KMS-11 (cell line): ENCODE measurements around the gene NXPE2.

Source experiments
- H2AFZ ChIP-seq: fragments of 200-600 bp; sonication (generic); 2 replicates; pipeline ENCODE4 v1.6.1; 2016; ENCODE audit warnings: antibody characterized with exemption, mixed run types, low read depth
- H3K27ac ChIP-seq: fragments of 200-600 bp; sonication (generic); 2 replicates; pipeline ENCODE4 v1.6.1; 2016; ENCODE audit warnings: mild to moderate bottlenecking, mixed run types
- H3K27me3 ChIP-seq: fragments of 200-600 bp; sonication (generic); 2 replicates; pipeline ENCODE4 v1.6.1; 2017; ENCODE audit warnings: mild to moderate bottlenecking, low read depth, mixed run types, moderate library complexity; ENCODE audit not compliant: insufficient read depth
- H3K36me3 ChIP-seq: fragments of 200-600 bp; sonication (generic); 2 replicates; pipeline ENCODE4 v1.6.1; 2017; ENCODE audit warnings: mild to moderate bottlenecking, mixed run types; ENCODE audit not compliant: insufficient read depth
- H3K4me1 ChIP-seq: fragments of 200-600 bp; sonication (generic); 2 replicates; pipeline ENCODE4 v1.6.1; 2016; ENCODE audit warnings: mild to moderate bottlenecking, low read depth, mixed run types; ENCODE audit not compliant: poor library complexity, severe bottlenecking
- H3K4me2 ChIP-seq: fragments of 200-600 bp; sonication (generic); 2 replicates; pipeline ENCODE4 v1.7.0; 2016; ENCODE audit warnings: mild to moderate bottlenecking, mixed run types
- H3K4me3 ChIP-seq: fragments of 200-600 bp; sonication (generic); IDR thresholded peaks from 2 replicates; pipeline ENCODE4 v1.6.1; 2017; ENCODE audit warnings: low read depth, low read length, mixed read lengths; ENCODE audit not compliant: insufficient read depth
- H3K79me2 ChIP-seq: fragments of 200-600 bp; sonication (generic); 2 replicates; pipeline ENCODE4 v1.6.1; 2016; ENCODE audit warnings: low read depth, mixed run types; ENCODE audit not compliant: insufficient read depth
- H3K9ac ChIP-seq: fragments of 200-600 bp; sonication (generic); 2 replicates; pipeline ENCODE4 v1.6.1; 2016; ENCODE audit warnings: mild to moderate bottlenecking, mixed run types
- H4K20me1 ChIP-seq: fragments of 200-600 bp; sonication (generic); 2 replicates; pipeline ENCODE4 v1.6.1; 2016; ENCODE audit warnings: mild to moderate bottlenecking, mixed run types; ENCODE audit not compliant: insufficient read depth
- TF ChIP-seq, protein P1 (sequence below): fragments of 200-600 bp; sonication (generic); conservative IDR thresholded peaks from 2 replicates; pipeline ENCODE4 v1.6.1; 2017; ENCODE audit warnings: low read depth, mild to moderate bottlenecking, antibody characterized with exemption, low read length, moderate library complexity, mixed read lengths

The NXPE2 gene

DNA sequence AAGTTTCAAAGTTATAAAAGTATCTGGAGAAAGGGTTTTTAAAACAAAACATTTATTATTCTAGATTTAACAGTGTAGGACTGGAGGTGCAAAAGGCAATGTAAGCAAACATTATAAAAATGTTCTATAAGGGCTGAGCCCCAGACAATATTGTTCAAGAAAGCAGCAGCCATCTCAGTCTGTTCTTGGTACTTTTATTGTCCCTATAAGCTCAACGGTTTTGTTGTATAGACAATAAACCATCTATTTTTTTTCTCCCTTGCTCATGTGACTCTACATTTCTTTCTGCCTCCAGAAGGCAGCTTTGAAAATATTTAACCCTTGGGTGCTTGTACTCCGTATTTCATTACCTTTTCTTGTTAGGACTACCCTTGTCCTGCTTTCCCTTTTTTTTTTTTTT is 25.2 kb upstream of the NXPE2 start:
- Histone ChIP-seq H4K20me1 (no peaks in the 10 kb centered on the region), H3K4me2 (no peak overlapping the region), H3K36me3 (no peaks in the 10 kb centered on the region), H3K4me3 (no peak overlapping the region), H3K27ac (no peak overlapping the region), H3K9ac (no peak overlapping the region), H3K79me2 (no peaks in the 10 kb centered on the region), H3K4me1 (no peaks in the 10 kb centered on the region), H3K27me3 (no peaks in the 10 kb centered on the region), H2AFZ (no peak overlapping the region)
- TF ChIP-seq, protein P1, sequence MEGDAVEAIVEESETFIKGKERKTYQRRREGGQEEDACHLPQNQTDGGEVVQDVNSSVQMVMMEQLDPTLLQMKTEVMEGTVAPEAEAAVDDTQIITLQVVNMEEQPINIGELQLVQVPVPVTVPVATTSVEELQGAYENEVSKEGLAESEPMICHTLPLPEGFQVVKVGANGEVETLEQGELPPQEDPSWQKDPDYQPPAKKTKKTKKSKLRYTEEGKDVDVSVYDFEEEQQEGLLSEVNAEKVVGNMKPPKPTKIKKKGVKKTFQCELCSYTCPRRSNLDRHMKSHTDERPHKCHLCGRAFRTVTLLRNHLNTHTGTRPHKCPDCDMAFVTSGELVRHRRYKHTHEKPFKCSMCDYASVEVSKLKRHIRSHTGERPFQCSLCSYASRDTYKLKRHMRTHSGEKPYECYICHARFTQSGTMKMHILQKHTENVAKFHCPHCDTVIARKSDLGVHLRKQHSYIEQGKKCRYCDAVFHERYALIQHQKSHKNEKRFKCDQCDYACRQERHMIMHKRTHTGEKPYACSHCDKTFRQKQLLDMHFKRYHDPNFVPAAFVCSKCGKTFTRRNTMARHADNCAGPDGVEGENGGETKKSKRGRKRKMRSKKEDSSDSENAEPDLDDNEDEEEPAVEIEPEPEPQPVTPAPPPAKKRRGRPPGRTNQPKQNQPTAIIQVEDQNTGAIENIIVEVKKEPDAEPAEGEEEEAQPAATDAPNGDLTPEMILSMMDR = no peak

DNA sequence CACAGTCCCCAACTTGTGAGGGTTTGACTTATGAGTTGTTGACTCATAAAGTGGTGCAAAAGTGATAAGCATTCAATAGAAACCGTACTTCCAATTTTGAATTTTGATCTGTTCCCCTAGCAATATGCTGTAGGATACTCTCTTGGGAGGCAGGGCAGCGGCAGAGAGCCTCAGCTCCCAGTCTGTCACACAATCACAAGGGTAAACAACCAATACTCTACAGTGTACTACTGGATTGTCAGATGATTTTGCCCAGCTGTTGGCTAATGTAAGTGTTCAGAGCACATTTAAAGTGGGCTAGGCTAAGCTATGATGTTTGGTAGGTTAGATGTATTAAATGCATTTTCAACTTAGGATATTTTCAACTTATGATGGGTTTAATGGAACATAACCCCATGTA is 13.7 kb upstream of the NXPE2 start:
- Histone ChIP-seq H3K79me2 (no peaks in the 10 kb centered on the region), H3K4me1 (no peaks in the 10 kb centered on the region), H3K36me3 (no peaks in the 10 kb centered on the region)

DNA sequence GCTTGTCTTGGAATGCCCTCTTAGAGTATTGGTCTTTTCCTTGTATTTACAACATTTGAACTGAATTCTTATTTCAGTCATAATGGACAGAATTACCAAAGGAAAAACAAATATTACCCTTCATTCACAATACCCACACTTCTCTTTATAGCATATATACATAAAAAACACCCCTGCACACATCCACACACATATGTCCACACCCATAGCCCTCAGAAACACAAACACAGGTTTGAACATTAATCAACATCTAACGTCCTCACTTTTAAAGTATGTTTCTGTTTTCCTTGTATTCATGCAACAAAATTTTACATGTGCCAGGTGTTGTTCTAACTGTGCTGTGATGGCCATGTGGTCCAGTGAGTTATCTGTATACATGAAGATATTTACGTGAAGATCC is 11.6 kb upstream of the NXPE2 start:
- no peaks in the 10 kb centered on the region for H3K27me3 ChIP-seq
- H3K4me2 ChIP-seq = no peak overlapping the region
- H4K20me1 ChIP-seq = no peaks in the 10 kb centered on the region
- H3K4me1 ChIP-seq = no peaks in the 10 kb centered on the region
- H3K79me2 ChIP-seq = no peaks in the 10 kb centered on the region
- no peak overlapping the region for H2AFZ ChIP-seq
- no peak overlapping the region for H3K27ac ChIP-seq
- no peak overlapping the region for H3K4me3 ChIP-seq
- H3K9ac ChIP-seq = no peak overlapping the region
- TF ChIP-seq, protein P1 = no peak
- no peaks in the 10 kb centered on the region for H3K36me3 ChIP-seq

More for the DNA sequence above, 13.7 kb upstream of the NXPE2 start:
- H3K27me3 ChIP-seq = no peaks in the 10 kb centered on the region
- H3K9ac ChIP-seq = no peak overlapping the region
- TF ChIP-seq, protein P1 = no peak
- no peak overlapping the region for H2AFZ ChIP-seq
- H3K4me2 ChIP-seq = no peak overlapping the region
- H4K20me1 ChIP-seq = no peaks in the 10 kb centered on the region
- H3K4me3 ChIP-seq = no peak overlapping the region
- no peak overlapping the region for H3K27ac ChIP-seq

DNA sequence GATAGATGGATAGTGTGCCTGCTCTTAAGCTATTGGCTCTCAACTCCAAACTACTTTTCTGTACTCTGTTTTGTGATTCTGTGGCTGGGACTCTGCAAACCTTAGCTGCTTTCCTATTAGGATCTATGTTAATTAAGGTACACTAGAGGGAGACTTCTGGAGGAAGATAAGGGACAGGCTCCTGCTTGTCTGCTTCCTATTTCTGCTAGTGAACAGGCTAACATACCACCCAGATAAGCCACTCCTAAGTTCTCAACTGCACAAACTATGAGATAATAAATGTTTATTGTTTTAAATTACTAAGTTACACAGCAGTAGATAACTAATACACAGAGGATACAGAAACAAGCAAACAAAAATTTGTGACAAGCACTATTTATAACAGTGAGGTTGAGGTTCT is 10.2 kb upstream of the NXPE2 start:
- Histone ChIP-seq H3K27ac (no peak overlapping the region), H2AFZ (no peak overlapping the region), H3K36me3 (no peaks in the 10 kb centered on the region), H3K4me2 (no peak overlapping the region), H3K9ac (no peak overlapping the region), H3K27me3 (no peaks in the 10 kb centered on the region), H3K4me3 (no peak overlapping the region), H3K79me2 (no peaks in the 10 kb centered on the region), H4K20me1 (no peaks in the 10 kb centered on the region), H3K4me1 (no peaks in the 10 kb centered on the region)
- TF ChIP-seq, protein P1 = no peak
